ENCODE measurements around the gene RSPRY1. TPM values are rescaled to one million over a fixed set of nuclear protein-coding genes. Genes with fewer than 3 reads are reported as not detected.
"Not testable (repeated sequence)": the region's sequence is repeated elsewhere in the genome, so short reads cannot be mapped to it uniquely, and the experiment has no call there.

RSPRY1 gene
- total RNA-seq, 1 donor from 2014 or later, result 75.5 TPM

DNA sequence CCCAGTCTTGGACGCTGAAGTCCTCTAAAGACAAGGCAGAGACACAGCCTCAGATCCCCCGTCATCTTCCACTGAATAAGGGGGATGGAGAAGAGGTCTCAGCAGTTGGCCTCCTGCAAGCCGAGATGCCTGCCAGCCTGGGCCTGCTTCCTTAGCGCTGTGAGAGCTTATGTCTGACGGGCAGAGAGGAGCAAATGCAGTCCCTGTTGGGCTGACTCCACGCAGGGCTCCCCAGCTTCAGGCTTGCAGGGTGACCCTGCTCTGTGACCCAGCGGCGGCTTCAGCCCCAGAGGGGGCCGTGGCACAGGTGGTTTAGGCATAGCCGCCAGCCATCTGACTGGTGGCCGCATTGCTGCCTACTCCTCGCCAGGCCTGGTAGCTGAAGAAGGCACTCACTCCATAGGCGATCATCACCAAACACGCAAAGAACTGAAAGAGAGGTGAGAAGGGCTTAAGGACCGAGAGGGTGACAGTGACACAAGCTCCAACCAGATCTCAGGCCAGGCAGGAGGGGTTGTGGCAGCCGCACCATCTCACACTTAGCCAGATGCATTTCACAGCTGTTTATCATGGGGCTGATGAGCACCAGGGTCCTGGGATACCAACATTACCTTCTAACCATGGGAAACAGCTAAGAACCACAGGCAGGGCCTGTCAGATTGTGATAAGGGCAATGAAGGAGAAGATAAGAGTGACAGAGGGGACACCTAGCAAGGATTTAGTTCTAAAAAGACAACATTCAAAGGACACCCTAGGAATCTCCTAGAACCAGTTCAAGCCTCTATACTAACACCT, 70.7 kb downstream of the RSPRY1 start:
- DNase-seq, result no peak

DNA sequence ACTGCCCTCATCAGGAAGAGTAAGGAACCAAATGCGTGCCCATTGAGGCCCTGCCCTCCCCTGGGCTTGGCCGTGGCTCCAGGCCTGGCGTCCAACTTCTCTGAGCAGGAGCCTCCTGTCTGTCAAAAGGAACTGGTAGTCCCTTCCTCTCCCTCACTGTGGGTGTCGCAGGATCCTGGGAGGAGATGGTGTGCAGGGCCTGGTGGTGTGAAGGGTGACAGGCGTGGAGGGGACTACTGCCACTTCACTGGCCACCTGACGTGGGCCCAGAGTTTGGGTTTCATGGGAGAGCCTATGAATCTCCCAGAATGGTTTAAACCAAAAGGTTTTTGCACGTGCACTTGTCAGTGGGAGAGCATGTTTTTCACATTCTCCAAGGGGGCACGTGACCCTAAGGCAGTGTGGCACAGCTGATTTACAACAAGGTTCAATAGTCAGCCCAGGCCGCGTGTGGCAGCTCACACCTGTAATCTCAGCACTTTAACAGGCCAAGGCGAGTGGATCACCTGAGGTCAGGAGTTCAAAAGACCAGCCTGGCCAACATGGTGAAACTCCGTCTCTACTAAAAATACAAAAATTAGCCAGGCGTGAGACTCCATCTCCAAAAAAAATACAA, 71.4 kb downstream of the RSPRY1 start:
- no peak for DNase-seq

DNA sequence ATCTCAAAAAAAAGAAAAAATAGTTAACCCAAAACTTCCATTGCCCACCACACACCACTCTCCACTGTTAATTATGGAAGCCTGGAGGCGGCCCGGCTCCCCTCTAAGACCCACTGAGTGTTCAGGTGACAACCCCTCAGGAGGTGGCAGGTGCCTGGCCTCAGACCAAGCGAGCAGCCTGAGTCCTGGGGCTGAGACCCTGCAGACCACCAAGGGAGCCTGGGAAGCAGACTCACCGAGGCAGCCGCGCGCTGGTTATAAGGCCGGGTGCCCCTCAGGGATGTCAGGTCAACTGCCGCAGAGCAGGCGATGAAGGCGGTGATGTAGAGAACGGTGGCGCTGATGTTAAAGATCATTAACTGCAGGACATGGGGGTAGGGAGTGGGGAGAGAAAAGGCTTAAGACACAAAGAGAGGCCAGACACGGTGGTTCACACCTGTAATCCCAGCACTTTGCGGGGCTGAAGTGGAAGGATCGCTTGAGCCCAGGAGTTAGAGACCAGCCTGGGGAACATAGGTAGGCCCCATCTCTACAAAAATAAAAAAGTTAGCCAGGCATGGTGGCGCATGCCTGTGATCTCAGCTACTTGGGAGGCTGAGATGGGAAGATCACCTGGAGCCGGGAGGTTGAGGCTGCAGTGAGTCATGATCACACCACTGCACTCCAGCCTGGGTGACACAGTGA, 72.2 kb downstream of the RSPRY1 start:
- DNase-seq, result no peak

DNA sequence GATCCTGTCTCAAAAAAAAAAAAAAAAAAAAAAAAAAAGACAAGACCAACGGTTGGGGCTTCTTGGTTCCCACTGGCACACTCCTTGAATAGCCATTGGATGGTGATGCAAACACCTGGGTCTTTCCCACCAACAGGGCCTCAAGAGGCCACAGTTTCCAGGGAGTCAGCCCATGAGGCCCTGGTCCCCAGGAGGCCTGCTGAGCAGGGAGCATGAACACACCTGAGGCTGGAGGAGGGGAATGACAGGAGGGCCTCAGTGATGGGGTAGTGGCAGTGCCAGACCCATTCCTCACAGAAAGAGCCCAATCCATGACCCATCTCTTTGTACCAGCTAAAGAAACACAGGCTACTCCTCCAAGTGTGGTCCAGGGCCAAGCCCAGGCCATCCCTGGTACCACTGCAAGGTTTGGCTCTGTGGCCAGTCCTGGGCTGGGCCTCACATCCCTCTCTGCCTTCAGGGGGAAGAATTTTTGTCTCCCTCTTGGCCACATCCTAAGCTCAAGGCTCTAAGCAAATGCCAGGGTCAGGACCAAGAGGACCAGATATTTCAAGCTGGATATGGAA, 72.9 kb downstream of the RSPRY1 start:
- no peak for DNase-seq

DNA sequence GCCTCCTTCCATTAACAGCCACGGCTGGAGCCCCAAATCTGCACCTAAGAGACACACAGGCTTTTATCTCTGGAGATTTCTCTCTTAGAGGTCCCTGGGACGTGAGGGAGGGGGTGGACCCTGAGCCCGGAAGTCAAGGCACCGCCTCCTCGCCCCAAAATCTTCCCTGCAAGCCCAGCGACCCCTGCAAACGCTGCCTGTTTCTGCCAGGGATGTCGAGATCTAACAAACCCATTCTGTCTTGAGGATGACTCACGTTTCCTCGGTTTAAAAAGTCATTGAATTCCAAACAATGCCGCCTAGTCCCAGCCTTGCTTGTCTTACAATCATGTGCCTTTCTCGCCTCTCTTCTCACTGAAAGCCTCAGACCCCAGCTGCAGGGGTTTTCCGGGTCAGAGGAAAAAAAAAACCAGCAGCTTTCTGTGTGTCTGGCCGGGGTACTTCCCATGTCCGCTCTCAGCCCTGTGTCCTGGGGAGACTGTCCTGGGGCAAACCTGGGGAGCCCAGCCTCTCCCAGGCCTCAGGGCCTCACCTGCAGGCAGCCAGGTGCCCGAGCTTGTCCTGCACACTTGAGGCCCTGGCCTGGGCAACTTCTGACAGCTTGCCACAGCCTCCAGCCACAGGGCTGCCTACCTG, 74.3 kb downstream of the RSPRY1 start:
- DNase-seq, result no peak

DNA sequence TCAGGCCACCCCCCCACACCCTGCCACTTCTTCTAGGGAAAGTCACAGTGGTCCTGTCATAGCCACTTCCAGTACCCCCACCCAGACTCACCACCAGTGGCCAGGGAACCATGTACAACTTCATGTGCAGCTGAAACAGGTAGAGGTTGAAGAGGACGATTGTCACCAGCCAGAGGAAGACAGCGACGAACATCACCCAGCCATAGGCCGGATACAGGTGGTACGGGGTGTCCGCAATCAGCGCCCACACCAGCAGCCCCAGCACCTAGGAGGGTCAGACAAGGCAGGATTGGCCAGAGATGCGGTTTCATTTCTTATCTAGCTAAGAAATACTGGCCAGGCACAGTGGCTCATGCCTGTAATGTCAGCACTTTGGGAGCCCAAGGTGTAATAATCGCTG, 75.7 kb downstream of the RSPRY1 start:
- DNase-seq, result no peak

DNA sequence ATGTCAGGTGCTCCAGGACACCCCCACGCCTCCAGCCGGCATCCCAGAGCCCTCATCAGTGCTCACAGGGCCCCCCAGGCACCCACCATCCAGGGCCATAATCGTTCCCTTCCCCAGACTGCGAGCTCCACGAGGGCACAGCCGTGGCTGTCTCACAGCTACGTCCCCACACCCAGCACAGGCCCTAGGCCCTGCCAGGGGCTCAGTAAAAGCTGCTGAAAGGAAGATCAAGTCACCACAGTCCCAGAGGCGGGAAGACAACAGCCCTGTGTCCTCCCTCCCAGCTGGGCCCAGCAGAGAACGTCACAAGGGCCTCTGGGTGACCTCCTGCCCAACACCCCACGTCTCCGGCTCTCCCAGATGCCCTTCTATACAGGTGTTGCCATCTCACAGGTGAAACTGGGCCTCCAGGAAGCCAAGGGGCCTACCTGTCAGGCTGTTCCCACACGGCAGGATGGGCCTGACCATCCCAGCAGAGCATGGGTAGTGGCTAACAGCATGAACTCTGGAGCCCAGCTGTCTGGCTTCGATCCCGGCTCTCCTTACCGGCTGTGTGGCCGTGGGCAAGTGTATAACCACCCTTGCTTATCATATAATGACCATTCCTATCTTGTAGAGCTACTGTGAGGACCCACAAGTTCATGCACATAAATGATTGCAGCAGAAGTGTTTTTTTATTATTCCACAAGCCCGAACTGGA, 76.9 kb downstream of the RSPRY1 start:
- DNase-seq, result no peak

DNA sequence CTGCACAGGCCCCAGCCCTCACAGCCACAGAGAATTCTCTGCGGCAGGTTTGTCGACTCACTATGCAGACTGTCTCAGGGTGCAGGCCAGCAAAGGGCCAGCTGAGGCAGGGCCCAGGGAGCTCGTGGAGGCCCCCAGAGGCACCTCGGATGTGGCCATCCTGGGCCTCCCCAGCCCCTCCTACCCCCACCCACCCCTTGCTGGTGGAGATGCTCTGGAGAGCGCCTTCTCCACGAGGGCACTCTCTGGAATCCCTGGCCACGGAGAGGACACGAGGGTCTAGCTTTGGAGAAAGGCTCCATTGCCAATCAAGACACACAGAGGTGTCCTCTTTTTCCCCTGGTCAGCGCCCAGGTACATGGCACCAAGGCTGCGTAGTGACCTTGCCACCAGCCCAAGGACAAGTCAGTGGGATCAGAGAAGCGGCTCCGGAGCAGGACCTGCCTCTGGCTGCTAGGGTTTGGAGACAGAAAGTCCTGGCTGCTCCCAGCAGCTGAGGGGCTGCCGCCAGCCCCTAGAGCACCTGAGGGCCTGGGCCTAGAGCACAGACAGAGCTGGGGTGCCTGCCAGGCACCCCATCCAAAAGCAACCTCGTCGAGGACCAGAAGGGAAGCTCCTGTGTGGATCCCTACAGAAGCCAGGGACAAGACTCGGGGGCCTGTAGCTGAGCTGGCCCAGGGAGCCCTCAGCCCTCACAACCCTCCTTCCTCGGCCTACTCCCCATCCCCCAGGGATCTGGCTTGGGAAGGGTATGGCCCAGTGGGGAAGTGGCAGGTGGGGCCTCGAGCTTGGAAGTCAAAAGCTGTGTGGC, 77.6 kb downstream of the RSPRY1 start:
- no peak for DNase-seq

DNA sequence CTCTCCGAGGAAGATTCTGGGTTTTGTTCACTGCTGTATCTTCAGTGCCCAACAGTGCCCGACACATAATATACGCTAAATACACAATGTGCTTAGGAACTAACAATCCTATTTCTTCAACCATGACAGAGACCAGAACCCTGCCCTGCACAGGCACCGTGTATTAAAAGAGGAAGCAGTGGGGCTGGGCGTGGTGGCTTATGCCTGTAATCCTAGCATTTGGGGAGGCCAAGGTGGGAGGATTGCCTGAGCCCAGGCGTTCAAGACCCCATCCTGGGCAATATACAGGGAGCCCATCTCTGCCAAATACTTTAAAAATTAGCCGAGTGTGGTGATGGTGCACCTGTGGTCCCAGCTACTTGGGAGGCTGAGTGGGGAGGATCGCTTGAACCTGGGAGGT, 78.3 kb downstream of the RSPRY1 start:
- no peak for DNase-seq

DNA sequence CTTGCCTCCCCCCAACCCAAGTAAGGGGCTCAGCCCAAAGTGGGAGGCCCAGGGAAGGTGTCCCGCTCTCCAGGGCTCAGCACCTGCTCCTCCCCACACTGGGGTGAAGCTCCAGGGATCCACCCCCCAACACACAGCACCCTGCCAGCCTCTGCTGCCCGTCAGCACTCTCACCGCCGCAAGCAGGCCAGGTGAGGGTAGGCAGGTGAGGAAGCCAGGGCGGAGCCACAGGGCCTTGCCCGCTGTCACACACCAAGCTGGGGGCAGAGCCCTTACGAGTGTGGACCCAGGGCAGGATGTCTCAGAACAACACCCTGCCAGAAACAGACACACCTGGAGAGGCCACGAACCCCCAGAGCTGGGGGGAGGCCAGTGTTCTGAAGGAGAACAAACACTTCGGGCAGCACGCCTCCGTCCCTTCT, 78.8 kb downstream of the RSPRY1 start:
- no peak for DNase-seq

DNA sequence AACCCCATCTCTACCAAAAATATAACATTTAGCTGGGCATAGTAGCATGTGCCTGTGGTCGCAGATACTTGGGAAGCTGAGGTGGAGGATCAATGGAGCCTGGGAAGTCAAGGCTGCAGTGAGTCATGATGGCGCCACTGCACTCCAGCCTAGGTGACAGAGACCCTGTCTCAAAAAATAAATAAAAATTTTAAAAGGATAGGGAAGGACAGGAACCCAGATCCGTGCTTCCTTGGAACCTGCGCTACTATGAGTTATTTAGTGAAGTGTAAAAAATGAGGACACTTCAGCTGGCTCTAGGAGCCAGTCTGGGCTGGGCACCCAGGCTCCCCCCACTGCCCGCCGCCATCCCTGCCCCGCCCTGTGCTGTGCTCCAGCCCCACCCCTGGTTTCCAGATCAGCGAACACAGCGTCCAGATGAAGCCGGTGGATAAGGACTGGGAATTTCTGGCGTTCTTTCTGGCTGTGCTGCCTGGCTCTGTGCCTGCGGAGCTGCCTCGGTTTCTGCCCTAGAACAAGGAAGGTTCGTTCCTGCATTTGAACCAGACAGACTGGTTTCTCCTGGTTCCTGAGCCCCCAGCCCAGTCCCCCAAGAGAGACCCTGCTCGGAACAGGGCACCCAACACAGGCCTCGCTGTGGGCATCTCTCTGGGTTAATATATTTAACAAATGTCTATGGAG, 79.9 kb downstream of the RSPRY1 start:
- peak; percentile 41 for DNase-seq

DNA sequence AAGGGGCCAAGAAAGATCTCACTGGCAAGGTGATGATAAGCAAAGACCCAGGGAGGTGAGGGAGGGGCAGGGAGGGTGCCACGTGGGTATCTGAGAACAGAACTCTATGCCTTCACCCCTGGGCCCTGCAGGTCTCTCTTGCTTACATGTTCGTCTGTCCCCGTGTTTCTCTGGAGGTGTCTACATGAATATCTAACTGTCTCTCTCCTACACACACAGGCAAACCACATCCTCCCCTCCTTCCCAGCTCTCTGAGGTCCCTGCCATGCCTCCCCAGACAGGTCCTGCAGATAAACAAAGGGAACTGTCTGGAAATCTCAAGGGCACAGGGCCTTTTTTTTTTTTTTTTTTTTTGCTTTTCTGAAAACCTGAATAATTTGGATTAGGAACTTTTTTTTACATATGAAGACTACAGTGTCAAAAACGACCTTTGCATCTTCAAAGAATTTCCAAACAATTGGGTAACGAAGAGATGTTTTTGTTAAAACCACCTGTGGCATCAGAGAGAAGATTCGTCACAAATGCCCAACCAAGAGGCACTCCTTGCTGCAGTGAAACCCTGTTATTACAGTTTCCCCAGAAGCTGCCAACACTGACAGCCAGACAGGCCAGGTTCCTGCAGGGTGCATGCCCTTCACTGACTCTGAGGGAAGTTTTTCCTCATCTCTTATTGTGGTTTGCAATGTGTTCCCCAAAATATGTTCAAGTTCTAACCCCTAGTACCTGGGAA, 80.6 kb downstream of the RSPRY1 start:
- DNase-seq, result no peak

DNA sequence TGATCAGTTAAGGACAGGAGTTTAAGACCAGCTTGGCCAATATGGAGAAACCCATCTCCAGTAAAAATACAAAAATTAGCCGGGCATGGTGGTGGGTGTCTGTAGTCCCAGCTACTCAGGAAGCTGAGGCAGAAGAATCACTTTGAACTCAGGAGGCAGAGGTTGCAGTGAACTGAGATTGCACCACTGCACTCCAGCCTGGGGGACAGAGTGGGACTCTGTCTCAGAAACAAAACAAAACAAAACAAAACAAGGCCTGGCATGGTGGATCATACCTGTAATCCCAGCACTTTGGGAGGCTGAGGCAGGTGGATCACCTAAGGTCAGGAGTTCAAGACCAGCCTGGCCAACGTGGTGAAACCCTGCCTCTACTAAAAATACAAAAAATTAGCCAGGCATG, 81.2 kb downstream of the RSPRY1 start:
- DNase-seq, result not testable (repeated sequence)

DNA sequence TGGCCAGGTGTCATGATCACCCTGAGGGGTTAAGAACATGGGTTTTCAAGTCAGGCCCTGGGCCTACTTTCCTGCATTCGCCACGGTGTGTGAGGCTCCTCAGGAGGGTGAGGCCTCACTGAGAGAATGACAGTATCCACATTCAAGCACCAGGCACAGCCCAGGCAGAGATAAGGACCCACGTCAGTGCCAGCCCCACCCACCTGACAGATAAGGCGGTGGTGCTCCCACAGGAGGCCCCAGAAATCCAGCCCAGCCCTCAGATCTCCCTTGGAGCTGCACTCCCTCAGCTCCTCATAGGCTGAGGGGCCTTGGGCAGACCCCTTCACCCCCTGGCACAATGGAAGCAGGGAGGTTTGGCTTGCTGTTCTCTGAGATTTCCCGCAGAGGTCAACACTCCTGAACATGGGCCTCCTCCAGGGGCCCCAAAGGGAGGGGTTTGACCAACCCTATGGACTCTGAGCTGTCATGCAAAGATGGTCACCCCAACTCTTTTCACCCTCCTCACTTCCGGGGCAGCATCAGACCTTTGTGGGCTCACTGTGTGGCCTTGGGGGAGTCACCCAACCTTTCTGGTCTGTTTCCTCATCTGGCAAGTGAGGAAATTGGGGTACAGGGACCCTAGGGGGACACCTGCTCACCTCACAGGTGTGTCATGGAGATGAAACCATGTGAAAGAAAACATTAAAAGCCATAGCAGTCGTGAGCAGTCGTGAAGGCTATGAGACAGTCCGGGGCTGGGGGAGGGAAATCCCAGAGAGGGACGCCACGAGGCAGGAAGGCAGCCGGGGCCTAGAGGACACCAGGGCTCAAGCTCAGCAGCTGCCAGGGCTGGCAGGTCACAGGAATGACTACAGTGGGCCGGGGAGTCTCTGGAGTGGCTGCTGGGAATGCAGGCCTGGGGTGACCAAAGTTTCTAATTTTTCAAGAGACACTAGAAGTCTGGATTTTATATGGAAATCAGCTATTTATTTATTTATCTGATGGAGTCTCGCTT, 83.0 kb downstream of the RSPRY1 start:
- no peak for DNase-seq

DNA sequence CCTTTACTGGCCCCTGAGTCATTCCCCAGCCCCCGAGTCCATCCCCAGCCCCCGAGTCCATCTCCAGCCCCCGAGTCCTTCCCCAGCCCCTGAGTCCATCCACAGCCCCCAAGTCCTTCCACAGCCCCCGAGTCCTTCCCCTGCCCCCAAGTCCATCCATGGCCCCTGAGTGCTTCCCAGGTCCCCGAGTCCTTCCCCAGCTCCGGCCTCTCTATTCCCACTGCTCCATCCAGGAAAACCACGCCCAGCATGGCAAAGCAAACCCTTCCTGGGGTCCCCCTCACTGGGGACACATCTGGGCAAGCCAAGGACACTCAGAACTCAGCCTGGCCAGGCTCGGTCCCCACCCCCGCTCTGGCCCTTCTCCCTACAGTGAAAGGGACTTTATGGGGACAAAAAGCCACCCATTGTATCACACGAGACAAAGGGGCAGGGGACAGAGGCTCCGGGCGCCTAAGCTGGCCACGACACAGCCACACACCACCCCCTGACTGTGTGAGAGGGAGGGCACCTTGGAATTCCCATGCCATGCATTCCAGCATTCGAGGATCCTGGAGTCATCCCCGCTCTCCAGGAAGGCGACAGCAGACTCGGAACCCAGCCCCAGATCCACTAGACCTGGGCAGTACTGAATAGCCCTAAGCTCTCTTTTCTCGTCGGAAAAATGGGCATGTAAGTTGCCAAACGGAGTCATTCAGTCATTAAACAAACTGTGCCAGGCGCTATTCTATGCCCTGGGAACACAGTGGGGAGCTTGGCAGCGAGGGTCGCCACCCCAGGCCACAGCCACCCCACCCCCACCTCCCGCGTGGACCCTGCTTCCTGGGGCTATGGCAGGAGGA, 84.3 kb downstream of the RSPRY1 start:
- peak; percentile 74 for DNase-seq

DNA sequence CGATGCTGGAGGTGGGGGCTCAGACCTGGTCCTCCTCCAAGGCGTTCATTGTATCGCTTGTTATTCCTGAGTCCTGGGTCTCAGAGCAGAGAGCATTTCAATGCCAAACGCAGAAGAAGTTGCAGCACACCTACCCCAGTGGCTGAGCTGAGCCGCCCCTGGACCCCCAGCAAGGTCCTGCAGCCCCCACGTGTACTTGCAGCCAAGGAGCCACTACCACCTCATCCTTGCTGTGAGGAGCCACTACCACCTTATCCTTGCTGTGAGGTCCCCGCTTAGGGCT, 84.9 kb downstream of the RSPRY1 start:
- no peak for DNase-seq

DNA sequence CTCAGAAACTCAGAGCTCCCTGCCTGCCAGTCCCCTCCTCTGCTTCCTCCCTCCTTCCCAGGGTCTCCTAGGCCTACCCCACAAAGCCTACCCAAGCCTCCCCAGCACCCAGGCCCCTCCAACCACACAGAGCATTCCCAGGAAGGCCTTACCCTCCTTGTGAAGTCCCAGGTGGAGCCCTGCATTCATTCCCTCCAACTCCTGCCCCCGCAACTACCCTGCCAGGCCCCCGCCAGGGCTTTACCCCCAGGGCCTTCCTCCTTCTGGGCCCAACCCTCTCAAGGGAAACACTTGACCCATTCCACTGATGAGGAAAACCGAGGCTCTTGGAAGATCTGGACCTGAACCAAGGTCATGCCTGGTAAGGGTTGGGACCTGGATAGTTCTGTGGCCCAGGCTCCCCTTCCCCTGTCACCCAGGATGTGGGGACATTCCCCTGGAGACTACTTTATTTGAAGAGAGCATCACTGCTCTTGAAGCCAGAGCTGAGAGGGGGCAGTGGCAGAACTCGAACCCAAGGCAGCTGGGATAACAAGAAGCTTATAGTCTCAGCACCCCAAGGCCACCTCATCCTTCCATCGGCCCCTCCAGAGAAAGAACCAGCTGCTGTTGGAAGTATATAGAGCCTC, 85.9 kb downstream of the RSPRY1 start:
- no peak for DNase-seq
